GM12892 (cell line): ENCODE data around the gene CHD5.
"Not testable (repeated sequence)": the region's sequence is repeated elsewhere in the genome, so short reads cannot be mapped to it uniquely, and the experiment has no call there.

Experiments
- DNase-seq: peaks from one replicate; pipeline ENCODE4 v3.0.0; 2011; ENCODE audit not compliant: insufficient read length
- FAIRE-seq: peaks from 2 replicates; lab custom pipeline; 2011; peaks lifted over from hg19 to GRCh38; lab: Jason Lieb, UNC
- POLR2A ChIP-seq: IDR thresholded peaks from 2 replicates; pipeline ENCODE4 v1.6.1; 2011; ENCODE audit warnings: low read depth, low read length, control low read depth
- POLR2AphosphoS5 ChIP-seq: IDR thresholded peaks from 2 replicates; pipeline ENCODE4 v1.6.1; 2011; ENCODE audit warnings: low read depth, low read length, control low read depth
- TAF1 ChIP-seq: IDR thresholded peaks from 2 replicates; pipeline ENCODE4 v1.6.1; 2011; ENCODE audit warnings: low read depth, mild to moderate bottlenecking, control low read depth, low read length, borderline replicate concordance

The CHD5 gene

GRCh38 chr1:6077506-6077905 lies 102.6 kb downstream of the CHD5 start:
- FAIRE-seq, result no peak

GRCh38 chr1:6077061-6077460 lies 103.1 kb downstream of the CHD5 start:
- DNase-seq, FAIRE-seq: not testable (repeated sequence)

More at GRCh38 chr1:6077506-6077905, 102.6 kb downstream of the CHD5 start:
- no peak for DNase-seq
- TF ChIP-seq POLR2AphosphoS5, result no peak
- no peak for TF ChIP-seq TAF1
- no peak for TF ChIP-seq POLR2A

- DNase-seq (no peak), FAIRE-seq (no peak)
- TF ChIP-seq POLR2AphosphoS5 (no peak), POLR2A (no peak), TAF1 (no peak)
Measured at GRCh38 chr1:6075748-6076147, 104.4 kb downstream of the CHD5 start.

GRCh38 chr1:6074192-6074901 lies 105.8 kb downstream of the CHD5 start:
- DNase-seq, result no peak
- TF ChIP-seq TAF1 (no peak), POLR2AphosphoS5 (no peak), POLR2A (no peak)
- no peak for FAIRE-seq

DNA sequence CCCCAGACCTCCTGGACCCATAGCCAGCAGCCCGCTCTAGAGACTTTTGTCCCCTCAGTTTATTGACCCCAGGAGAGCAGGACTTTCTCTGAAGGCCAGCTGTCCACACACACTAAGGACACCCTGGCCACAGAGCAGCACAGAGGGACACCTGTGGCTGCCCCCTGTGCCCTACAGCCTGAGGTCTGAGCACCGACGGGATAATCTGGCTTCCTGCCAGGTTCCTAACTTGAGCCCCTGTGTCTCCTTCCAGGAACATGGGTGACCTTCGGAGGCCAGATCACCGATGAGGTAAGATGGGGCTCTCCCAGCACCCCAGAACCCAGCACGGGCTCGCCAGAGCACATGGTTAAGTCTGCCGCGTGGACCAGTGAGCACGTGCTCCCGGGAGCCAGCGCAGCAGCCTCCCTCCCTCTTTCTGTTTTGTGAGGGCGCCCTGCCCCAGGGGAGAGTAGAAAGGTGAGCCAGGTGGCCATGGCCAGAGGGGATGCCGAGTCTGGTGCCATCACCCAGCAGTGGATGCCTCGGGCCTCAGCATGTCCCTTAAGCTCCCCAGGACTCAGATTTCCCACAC lies 106.6 kb downstream of the CHD5 start:
- no peak for DNase-seq
- TF ChIP-seq TAF1 (no peak), POLR2AphosphoS5 (no peak), POLR2A (no peak)
- no peak for FAIRE-seq

DNA sequence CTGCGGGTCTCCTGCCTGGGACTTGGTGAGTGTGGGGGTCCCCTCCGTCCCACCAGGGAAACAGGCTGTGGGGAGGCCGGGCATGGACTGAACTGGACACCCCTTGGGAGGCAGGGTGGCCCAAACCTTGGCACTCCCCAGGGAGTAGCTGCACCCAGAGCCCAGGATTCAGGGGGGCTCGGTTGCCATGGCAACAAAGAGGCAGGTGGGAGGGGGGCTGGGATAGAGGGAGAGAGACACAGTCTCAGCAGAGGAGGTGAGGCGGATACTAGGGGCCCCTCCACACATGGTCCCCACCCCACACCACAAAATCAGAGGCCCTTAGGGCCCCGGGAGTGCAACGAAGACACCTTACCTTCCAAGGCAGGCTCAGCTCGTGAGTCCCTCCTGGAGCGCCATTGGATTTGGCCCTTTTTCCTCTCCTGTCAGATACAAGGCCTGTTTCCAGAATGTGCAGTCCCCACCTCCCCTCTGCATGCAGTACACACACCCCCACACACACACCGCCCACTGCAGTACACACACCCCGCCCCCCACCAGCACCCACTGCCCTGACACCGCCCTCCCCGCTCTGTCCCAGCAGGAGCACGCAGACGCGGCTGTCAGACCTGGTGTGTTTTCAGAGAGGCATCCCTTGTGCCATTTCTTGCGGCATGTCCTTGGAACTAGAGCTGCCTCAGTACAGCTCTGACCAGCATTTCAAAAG lies 107.2 kb downstream of the CHD5 start:
- TF ChIP-seq POLR2A, result no peak
- FAIRE-seq (no peak), DNase-seq (no peak)

DNA sequence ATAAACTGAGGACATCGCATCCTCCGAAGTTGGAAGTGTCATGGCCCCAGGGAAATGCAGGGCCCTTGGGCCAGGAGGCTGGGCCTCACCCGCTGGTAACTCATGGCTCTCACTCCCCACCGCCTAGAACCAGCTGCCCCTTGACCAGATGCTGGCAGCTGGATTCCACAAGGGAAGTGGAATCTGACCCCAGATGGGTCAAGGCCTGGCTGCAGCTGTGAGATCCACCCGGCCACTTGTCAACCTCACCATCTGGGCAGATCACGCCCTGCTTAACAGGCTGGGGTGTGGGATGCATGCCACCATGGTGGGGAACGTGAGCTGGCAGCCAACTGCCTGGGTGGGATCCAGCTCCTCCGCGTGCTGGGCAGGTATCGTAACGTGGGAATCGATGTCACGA lies 108.9 kb downstream of the CHD5 start:
- TF ChIP-seq POLR2AphosphoS5 (no peak), TAF1 (no peak), POLR2A (no peak)
- FAIRE-seq, result no peak
- DNase-seq, result no peak

- no peak for TF ChIP-seq POLR2A
- no peak for TF ChIP-seq TAF1
- no peak for TF ChIP-seq POLR2AphosphoS5
- no peak for DNase-seq
- no peak for FAIRE-seq
Measured at GRCh38 chr1:6070450-6070974, 109.6 kb downstream of the CHD5 start.

DNA sequence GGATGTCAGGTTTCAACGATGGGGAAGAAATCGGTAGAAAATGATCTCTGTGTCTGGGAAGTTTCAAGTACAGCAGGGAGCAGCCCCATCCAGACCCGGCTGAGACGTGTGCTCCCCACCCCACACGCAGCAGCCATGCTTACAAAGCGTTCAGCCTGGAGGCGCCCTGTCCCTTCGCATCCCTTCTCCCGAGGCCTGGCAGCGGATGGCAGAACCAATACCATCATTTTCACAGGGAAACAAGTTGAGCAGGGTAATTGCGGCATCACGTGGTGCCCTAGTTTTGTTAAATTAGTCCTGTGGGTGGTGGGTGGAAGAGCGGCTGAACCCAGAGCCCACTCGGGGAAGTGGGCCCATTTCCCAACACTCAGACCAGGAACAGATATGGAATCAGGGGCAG lies 110.5 kb downstream of the CHD5 start:
- no peak for TF ChIP-seq TAF1
- TF ChIP-seq POLR2AphosphoS5, result no peak
- no peak for TF ChIP-seq POLR2A

GRCh38 chr1:6068932-6069331 lies 111.2 kb downstream of the CHD5 start:
- FAIRE-seq, result no peak
- no peak for TF ChIP-seq POLR2A
- no peak for TF ChIP-seq POLR2AphosphoS5
- TF ChIP-seq TAF1, result no peak
- DNase-seq, result no peak

More for the DNA sequence above, 110.5 kb downstream of the CHD5 start:
- FAIRE-seq (no peak), DNase-seq (no peak)

DNA sequence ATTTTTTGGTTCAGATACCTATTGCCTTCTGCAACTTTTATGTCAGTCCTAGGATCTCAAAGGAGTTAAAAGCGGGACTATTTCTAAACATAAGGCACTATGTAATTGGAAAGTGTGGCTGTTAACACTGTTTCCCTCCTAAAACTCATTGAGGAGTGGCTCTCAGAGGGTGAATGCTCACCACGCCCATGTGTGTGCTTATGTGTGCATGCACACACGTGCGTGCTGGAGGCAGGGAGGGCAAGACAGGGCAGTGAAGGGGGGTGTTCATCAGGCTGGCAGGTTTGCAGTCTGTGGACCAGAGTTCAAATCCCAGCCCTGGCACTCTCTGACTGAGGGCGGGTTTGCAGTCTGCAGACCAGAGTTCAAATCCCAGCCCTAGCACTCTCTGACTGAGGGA lies 112.0 kb downstream of the CHD5 start:
- FAIRE-seq (no peak), DNase-seq (no peak)
- no peak for TF ChIP-seq POLR2AphosphoS5

- TF ChIP-seq TAF1, result no peak
- TF ChIP-seq POLR2A, result no peak
- TF ChIP-seq POLR2AphosphoS5, result no peak
- DNase-seq, result no peak
- no peak for FAIRE-seq
Measured at GRCh38 chr1:6066680-6067079, 113.4 kb downstream of the CHD5 start.
